COR-L47 (cell line): ENCODE results near the gene OR8B8.
"Not testable (repeated sequence)": the region's sequence is repeated elsewhere in the genome, so short reads cannot be mapped to it uniquely, and the experiment has no call there.

Experiments used
- DNase-seq: peaks from one replicate; lab custom pipeline; 2025; lab: John Stamatoyannopoulos, UW

Gene OR8B8

GRCh38 chr11:124445646-124446150, at the start of gene OR8B8:
Gene OR8B8, minus strand, starts transcription at chr11:124445696. Its CDS starts 4,611 bp downstream, at chr11:124441085.
- no peak for DNase-seq

GRCh38 chr11:124493016-124493655, 47.6 kb upstream of the OR8B8 start:
- DNase-seq, result no peak

GRCh38 chr11:124483422-124483821, 37.9 kb upstream of the OR8B8 start:
- no peak for DNase-seq

GRCh38 chr11:124482362-124483147, 37.1 kb upstream of the OR8B8 start:
- DNase-seq, result no peak

GRCh38 chr11:124481365-124482323, 36.1 kb upstream of the OR8B8 start:
- DNase-seq, result no peak

- DNase-seq, result no peak
Measured at GRCh38 chr11:124479561-124479960, 34.1 kb upstream of the OR8B8 start.

GRCh38 chr11:124475265-124475664, 29.8 kb upstream of the OR8B8 start:
- no peak for DNase-seq

GRCh38 chr11:124474779-124475178, 29.3 kb upstream of the OR8B8 start:
- DNase-seq, result no peak

- no peak for DNase-seq
Measured at GRCh38 chr11:124474079-124474478, 28.6 kb upstream of the OR8B8 start.

- DNase-seq, result no peak
Measured at GRCh38 chr11:124473476-124473875, 28.0 kb upstream of the OR8B8 start.

- no peak for DNase-seq
Measured at GRCh38 chr11:124470561-124471227, 25.2 kb upstream of the OR8B8 start.

GRCh38 chr11:124467381-124467927, 22.0 kb upstream of the OR8B8 start:
- DNase-seq, result no peak

GRCh38 chr11:124465368-124465767, 19.9 kb upstream of the OR8B8 start:
- DNase-seq, result no peak

GRCh38 chr11:124463990-124464389, 18.5 kb upstream of the OR8B8 start:
- DNase-seq, result no peak

- no peak for DNase-seq
Measured at GRCh38 chr11:124463324-124463723, 17.8 kb upstream of the OR8B8 start.

GRCh38 chr11:124460459-124460858, 15.0 kb upstream of the OR8B8 start:
- DNase-seq, result no peak

- not testable (repeated sequence) for DNase-seq
Measured at GRCh38 chr11:124459379-124459778, 13.9 kb upstream of the OR8B8 start.

GRCh38 chr11:124454552-124454951, 9.1 kb upstream of the OR8B8 start:
- no peak for DNase-seq

GRCh38 chr11:124446916-124447315, 1.4 kb upstream of the OR8B8 start:
- no peak for DNase-seq

- no peak for DNase-seq
Measured at GRCh38 chr11:124442847-124443246, 2.6 kb downstream of the OR8B8 start.

- DNase-seq, result no peak
Measured at GRCh38 chr11:124442442-124442841, 3.1 kb downstream of the OR8B8 start.
